Kidney (tissue), 14 donors: ENCODE measurements around the gene THTPA. TPM values are rescaled to one million over a fixed set of nuclear protein-coding genes. Genes with fewer than 3 reads are reported as not detected.

ENCODE experiments used
- DNase-seq, 5 donors: peaks; one replicate each; pipeline ENCODE4 v3.0.0-alpha.2; 2013 to 2020
- FAIRE-seq: peaks from 2 replicates; lab custom pipeline; 2012; peaks lifted over from hg19 to GRCh38; lab: Jason Lieb, UNC
- H3K27ac ChIP-seq, 2 donors: one replicate each; pipeline ENCODE4 v1.7.0; 2013; ENCODE audit warnings: low read depth in 2 of 2, low read length in 2 of 2, inconsistent platforms in 1 of 2
- H3K27me3 ChIP-seq: one replicate; pipeline ENCODE4 v1.7.1; 2013; ENCODE audit warnings: low read length, inconsistent platforms; ENCODE audit not compliant: control insufficient read depth, insufficient read depth
- H3K36me3 ChIP-seq, 3 donors: one replicate each; pipeline versions ENCODE4 v1.7.0 to v1.7.1; 2013; ENCODE audit warnings: low read length in 3 of 3, control low read depth in 1 of 3, inconsistent platforms in 1 of 3; ENCODE audit not compliant: insufficient read depth in 3 of 3, control insufficient read depth in 2 of 3
- H3K4me1 ChIP-seq, 3 donors: one replicate each; pipeline versions ENCODE4 v1.7.0 to v1.7.1; 2013; ENCODE audit warnings: low read length in 3 of 3, inconsistent platforms in 1 of 3, low read depth in 1 of 3; ENCODE audit not compliant: control insufficient read depth in 2 of 3, insufficient read depth in 2 of 3
- H3K4me3 ChIP-seq, 3 donors: one replicate each; pipeline versions ENCODE4 v1.7.0 to v1.8.1; 2013; ENCODE audit warnings: low read length in 3 of 3, control low read depth in 1 of 3, inconsistent platforms in 1 of 3
- H3K9ac ChIP-seq, 3 donors: one replicate each; pipeline versions ENCODE4 v1.7.0 to v1.7.1; 2013; ENCODE audit warnings: low read length in 3 of 3, control low read depth in 1 of 3, inconsistent platforms in 1 of 3
- H3K9me3 ChIP-seq, 3 donors: one replicate each; pipeline versions ENCODE4 v1.7.0 to v1.7.1; 2013; ENCODE audit warnings: low read length in 3 of 3, control low read depth in 1 of 3, inconsistent platforms in 1 of 3; ENCODE audit not compliant: control insufficient read depth in 2 of 3, insufficient read depth in 1 of 3
- CTCF ChIP-seq: IDR thresholded peaks from 3 replicates; pipeline ENCODE4 v1.5.1; 2012; ENCODE audit warnings: mild to moderate bottlenecking, moderate library complexity, borderline replicate concordance; ENCODE audit not compliant: insufficient read depth; ENCODE audit errors: extremely low read depth
- intact Hi-C: fragments of 100-400 bp; cut with DNase I; formaldehyde crosslinking; loops from one replicate; pipeline ENCODE4 v1.11.1; 2022
- polyA plus RNA-seq: library from polyadenylated mRNA; stranded (reverse); fragments of 350-450 nt; fragmentation: Illumina TruSeq; extraction: RNeasy Lipid Tissue Mini Kit (QIAGEN cat#74804); gene quantifications from one replicate; pipeline ENCODE4 v1.2.3, GENCODE V29; 2014; ENCODE audit warnings: low read depth, low replicate concordance; ENCODE audit not compliant: insufficient read depth
- total RNA-seq: library from RNA; stranded (reverse); fragmentation: NEBNext Ultra II Directional; extraction: Animal tissue kit (Norgen Biotek cat#: 25700); gene quantifications from one replicate; pipeline ENCODE4 v1.2.1, GENCODE V29; 2021
- donor health status: control.
- donor health status: control.
- donor health status: control.
- donor health status: control.
- donor health status: control.
- donor health status: DM: yes; HTN: yes; CAD: no.
- donor health status: Normal renal cell carcinoma (clear cell type).

The THTPA gene
- total and polyA plus RNA-seq, 2 donors from 2014 or later = 24.4 to 38.4 TPM

- no peaks in the 10 kb centered on the region for H3K9me3 ChIP-seq
- H3K4me1 ChIP-seq = no peaks in the 10 kb centered on the region
- no peak overlapping the region for H3K9ac ChIP-seq
- H3K27ac ChIP-seq = no peak overlapping the region
- H3K36me3 ChIP-seq = no peaks in the 10 kb centered on the region
- no peak for TF ChIP-seq CTCF
- H3K4me3 ChIP-seq = no peak overlapping the region
- no peak for DNase-seq
- no peak for FAIRE-seq
- intact Hi-C loops = no loop called here
- H3K27me3 ChIP-seq = no peaks in the 10 kb centered on the region
Measured at GRCh38 chr14:23602181-23603095, 46.4 kb downstream of the THTPA start.

GRCh38 chr14:23603103-23603502 is 47.0 kb downstream of the THTPA start:
- Histone ChIP-seq H3K9ac (no peak overlapping the region), H3K4me1 (no peaks in the 10 kb centered on the region), H3K36me3 (no peaks in the 10 kb centered on the region), H3K9me3 (no peaks in the 10 kb centered on the region), H3K27ac (no peak overlapping the region), H3K4me3 (no peak overlapping the region), H3K27me3 (no peaks in the 10 kb centered on the region)
- no peak for TF ChIP-seq CTCF
- DNase-seq (no peak), FAIRE-seq (no peak)
- intact Hi-C loops = no loop called here

GRCh38 chr14:23604148-23604547 is 48.1 kb downstream of the THTPA start:
- DNase-seq (no peak), FAIRE-seq (no peak)
- Histone ChIP-seq H3K36me3 (no peaks in the 10 kb centered on the region), H3K27me3 (no peaks in the 10 kb centered on the region), H3K4me3 (no peak overlapping the region), H3K4me1 (no peaks in the 10 kb centered on the region), H3K9me3 (no peaks in the 10 kb centered on the region), H3K27ac (no peak overlapping the region), H3K9ac (no peak overlapping the region)
- no peak for TF ChIP-seq CTCF
- intact Hi-C loops = no loop called here
